Fibroblast of gingiva (primary cell): ENCODE measurements around the gene WHRN.

Experiments
- DNase-seq: peaks from one replicate; pipeline ENCODE4 v3.0.0-alpha.2; 2011; ENCODE audit warnings: low read depth

The WHRN gene

GRCh38 chr9:114364134-114365041, 140.9 kb downstream of the WHRN start:
- peak; percentile 80 for DNase-seq

GRCh38 chr9:114363424-114363823, 141.8 kb downstream of the WHRN start:
- no peak for DNase-seq

GRCh38 chr9:114362394-114362793, 142.9 kb downstream of the WHRN start:
- no peak for DNase-seq

- no peak for DNase-seq
These were observed 143.7 kb downstream of the WHRN start for GRCh38 chr9:114361542-114361941.

GRCh38 chr9:114359801-114360200, 145.5 kb downstream of the WHRN start:
- no peak for DNase-seq

GRCh38 chr9:114357911-114358328, 147.4 kb downstream of the WHRN start:
- DNase-seq = no peak

GRCh38 chr9:114357360-114357759, 147.9 kb downstream of the WHRN start:
- no peak for DNase-seq

GRCh38 chr9:114356792-114357191, 148.5 kb downstream of the WHRN start:
- DNase-seq = no peak

GRCh38 chr9:114355821-114356220, 149.5 kb downstream of the WHRN start:
- no peak for DNase-seq
